IPS-18c (cell line): ENCODE results near the gene ITPKB.

Source experiments
- H3K4me3 ChIP-seq: 2 replicates; pipeline ENCODE4 v1.7.0; 2013; ENCODE audit warnings: low read depth, mild to moderate bottlenecking, low read length, moderate library complexity; ENCODE audit not compliant: insufficient read depth
- H3K9me3 ChIP-seq: one replicate; pipeline ENCODE4 v1.6.1; 2013; ENCODE audit warnings: mild to moderate bottlenecking, low read length, moderate library complexity; ENCODE audit not compliant: control insufficient read depth, insufficient read depth

Gene ITPKB

DNA sequence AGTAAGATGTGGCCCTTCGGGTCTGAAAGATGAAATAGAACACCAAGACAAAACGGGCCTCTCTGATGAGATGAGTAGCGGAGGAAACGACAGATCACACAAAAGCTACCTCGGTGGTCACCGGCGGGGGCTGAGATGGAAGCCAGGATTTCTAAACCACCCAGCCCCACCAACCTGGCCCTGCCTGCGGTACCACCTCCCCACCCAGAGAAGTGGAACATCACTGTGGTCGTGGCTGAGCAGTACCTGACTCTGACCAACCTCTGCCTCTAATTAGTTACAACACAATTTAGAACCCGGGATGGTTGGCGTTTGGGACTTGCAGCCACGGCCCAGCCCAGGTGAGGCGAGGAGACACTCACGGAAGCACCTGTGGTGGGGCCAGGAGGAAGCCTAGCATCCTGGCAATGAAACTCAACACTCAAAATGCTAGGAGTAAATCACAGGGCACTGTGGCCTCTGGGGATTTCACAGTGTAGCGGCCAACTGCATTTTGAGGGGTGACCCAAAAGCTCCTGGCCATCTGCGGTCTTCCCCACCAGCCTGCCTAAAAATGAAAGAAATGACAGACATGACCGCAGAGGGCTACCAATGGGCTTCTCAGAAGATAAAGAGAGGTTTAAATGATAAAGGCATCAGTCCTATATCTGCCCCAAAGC, 73.4 kb downstream of the ITPKB start:
- Histone ChIP-seq H3K4me3 (no peak overlapping the region), H3K9me3 (no peaks in the 10 kb centered on the region)

- no peaks in the 10 kb centered on the region for H3K9me3 ChIP-seq
- no peak overlapping the region for H3K4me3 ChIP-seq
Measured at GRCh38 chr1:226664413-226665101, 74.5 kb downstream of the ITPKB start.

DNA sequence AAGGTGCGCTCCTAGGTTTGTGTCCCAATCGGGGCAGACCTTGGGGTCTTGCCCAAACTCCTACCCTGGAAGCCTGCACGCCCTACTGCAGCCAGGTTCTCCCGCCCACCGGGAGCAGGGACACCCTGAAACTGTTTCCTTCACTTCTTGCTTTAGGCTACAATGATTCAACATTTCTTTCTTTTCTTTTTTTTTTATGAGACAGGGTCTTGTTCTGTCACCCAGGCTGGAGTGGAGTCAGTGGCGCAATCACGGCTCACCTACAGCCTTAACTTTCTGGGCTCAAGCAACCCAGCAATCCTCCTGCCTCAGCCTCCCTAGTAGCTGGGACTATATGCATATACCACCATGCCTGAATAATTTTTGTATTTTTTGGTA, 75.8 kb downstream of the ITPKB start:
- H3K4me3 ChIP-seq: no peak overlapping the region
- no peaks in the 10 kb centered on the region for H3K9me3 ChIP-seq

DNA sequence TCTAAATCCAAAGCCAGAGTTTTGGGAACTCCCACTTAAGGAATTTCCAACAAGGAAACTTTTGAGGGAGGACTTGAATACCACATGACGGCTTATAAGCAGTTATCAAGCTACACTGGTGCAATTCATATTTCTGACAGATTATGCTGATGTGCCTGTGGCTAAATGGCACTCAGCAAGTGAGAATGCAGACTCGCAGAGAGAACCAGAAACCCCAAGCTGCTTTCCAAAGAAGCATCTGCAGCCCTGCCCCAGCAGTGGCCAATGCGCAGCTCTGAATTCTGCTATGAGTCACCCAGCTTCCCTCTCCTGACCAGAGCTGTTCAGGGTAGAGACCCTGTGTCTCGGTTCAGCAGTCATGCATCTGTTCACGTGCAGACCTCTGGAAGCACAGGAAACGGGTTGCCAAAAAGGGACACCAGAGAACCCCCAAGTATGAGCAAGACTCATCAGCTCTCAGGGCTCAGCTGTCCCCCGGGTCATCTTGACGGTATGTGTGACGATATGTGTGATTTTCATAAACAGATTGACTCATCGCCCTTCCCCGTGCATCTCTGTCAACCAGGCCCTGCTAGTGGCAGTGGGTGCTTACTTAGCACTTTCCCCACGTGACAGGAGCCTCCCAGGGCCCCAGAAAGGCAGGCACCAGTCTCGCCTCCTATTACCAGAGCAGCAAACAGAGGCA, 76.3 kb downstream of the ITPKB start:
- Histone ChIP-seq H3K4me3 (no peak overlapping the region), H3K9me3 (no peaks in the 10 kb centered on the region)

DNA sequence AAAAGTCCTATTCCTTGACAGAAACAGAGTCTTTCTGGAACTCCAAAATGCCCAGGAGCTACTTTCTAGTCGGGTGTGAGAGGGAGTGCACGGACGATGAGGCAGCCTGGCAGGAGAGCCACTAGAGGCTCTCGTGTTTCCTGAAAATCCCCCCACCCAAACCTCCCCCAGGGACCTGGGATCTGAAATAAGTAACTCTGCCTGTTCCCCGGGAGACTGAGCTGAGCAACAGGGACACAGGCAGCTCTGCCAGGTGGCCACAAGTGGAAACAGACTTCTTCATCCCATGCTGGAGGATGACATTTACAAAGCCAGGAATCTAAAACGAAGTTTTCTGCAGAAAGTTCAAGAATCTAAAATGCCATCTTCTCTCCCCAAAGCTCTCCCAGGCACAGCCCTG, 77.1 kb downstream of the ITPKB start:
- Histone ChIP-seq H3K9me3 (no peaks in the 10 kb centered on the region), H3K4me3 (no peak overlapping the region)

GRCh38 chr1:226661271-226661670, 77.8 kb downstream of the ITPKB start:
- Histone ChIP-seq H3K9me3 (no peaks in the 10 kb centered on the region), H3K4me3 (no peak overlapping the region)

- Histone ChIP-seq H3K9me3 (no peaks in the 10 kb centered on the region), H3K4me3 (no peak overlapping the region)
Measured at GRCh38 chr1:226660410-226661182, 78.5 kb downstream of the ITPKB start.

DNA sequence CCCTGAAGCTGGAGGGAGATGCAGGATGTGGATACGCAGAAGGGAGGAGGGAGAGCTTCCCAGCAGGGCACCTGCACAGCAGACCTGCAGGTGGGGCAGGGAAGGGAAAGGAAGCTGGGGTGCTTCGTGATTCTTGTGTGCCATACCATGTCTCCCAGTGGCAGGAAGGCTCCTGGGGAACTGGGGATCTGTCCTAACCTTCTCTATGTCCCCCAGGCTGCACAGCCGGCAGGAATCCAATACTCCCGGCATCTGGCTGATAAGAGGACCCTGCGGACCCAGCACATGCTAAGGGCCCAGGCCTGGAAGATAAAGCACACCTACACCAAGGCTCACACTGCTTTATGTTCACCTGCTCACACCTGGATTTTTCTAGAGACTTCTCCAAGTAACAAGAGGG, 79.4 kb downstream of the ITPKB start:
- H3K9me3 ChIP-seq: no peaks in the 10 kb centered on the region
- no peak overlapping the region for H3K4me3 ChIP-seq

DNA sequence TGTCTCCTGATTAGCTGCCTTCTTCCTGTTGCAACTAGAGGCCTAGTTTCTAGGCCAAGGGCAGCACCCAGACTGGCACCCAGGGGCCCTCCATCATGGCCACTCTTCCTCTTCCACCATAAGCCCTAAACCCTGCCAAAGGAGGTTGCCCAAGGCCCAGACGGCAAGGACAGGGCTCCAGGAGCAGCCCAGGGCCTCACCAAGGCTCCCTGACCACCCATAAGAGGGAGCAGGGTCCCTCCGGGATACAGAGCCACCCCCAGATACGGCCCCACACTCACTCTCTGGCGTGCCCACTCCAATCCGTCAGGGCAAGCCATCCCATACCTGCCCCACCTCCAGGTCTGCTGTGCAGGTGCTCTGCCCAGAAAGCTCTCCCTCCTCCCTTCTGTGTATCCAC, 79.9 kb downstream of the ITPKB start:
- H3K4me3 ChIP-seq: no peak overlapping the region
- no peaks in the 10 kb centered on the region for H3K9me3 ChIP-seq

DNA sequence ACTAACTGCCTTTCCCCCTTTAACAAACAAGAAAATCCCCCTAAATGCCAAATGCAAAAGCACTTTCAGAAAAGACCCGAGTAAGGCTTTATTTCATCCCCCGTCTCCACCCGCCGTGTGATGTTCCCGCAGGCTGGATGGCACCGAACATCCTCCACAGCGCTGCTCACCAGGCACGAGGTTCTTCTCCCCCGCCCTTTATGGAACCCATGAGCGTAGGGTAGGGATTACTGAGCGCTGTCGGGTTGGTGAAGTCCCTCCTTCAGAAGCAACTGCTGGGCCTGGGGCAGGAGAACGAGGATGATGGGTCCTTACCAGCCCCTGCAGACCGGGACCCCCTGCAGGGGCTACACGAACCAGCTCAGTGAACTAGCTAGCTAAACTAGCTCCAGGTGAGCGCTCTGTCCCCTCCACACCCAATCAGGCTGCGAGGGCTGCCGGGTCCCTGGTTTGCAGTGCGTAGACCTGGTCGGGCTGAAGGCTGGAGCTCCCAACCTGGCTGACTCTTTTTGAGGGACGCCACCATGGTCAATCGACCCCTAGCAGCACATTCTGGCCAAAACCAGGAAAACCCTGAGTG, 80.4 kb downstream of the ITPKB start:
- Histone ChIP-seq H3K4me3 (no peak overlapping the region), H3K9me3 (no peaks in the 10 kb centered on the region)

DNA sequence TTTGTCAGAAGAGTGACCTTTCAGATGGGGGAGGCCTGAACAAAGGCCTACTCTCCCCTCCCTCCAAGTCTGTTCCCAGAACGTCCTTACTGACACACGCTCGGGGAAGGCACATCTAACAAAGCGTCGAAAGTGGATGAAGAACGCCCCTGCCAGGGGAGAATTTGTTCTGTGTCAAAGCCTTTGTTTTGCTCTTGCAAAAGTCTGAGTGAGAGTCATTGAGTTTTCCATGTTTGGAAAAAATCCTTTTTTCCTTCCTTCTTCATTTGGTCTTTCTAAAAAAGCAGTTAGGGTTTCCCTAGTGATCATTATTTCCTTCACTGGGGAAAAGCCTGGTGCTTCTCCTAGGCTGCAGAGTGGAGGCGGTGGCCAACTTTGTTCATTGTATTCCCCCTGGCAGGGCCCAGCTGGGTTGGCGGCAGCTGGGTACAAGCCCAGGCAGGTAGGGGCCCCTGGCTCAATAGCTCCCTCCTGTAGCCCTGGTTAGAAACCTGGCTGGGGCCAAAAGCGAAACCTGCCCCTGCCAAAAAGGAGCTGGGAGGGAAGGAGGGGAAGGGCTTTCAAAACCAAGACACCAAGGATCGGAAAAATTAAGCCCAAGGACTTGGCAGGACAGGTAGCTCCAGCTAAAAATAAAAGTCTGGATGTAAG, 81.1 kb downstream of the ITPKB start:
- H3K9me3 ChIP-seq: no peaks in the 10 kb centered on the region
- H3K4me3 ChIP-seq: no peak overlapping the region

GRCh38 chr1:226656601-226657277, 82.3 kb downstream of the ITPKB start:
- Histone ChIP-seq H3K9me3 (no peaks in the 10 kb centered on the region), H3K4me3 (no peak overlapping the region)

DNA sequence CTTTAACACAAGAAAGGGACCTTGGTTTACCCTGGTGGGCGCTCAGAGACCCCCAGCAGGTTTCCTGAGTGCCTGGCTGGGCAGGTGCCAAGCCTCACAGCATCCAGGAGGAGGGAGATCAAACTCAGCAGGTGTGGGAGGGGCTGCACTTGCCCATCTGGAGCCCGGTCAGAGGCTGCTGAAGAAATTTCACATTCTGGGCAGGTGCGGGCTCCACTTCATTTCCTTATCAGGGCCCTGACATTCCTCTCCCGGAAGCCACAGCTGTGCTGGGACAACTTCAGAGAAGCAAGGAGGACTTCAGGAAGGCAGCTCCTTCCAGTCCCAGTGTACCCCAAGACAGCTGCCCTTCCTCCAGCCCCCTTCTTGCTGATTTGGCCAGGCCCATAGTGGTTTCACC, 82.9 kb downstream of the ITPKB start:
- H3K4me3 ChIP-seq: no peak overlapping the region
- H3K9me3 ChIP-seq: no peaks in the 10 kb centered on the region

DNA sequence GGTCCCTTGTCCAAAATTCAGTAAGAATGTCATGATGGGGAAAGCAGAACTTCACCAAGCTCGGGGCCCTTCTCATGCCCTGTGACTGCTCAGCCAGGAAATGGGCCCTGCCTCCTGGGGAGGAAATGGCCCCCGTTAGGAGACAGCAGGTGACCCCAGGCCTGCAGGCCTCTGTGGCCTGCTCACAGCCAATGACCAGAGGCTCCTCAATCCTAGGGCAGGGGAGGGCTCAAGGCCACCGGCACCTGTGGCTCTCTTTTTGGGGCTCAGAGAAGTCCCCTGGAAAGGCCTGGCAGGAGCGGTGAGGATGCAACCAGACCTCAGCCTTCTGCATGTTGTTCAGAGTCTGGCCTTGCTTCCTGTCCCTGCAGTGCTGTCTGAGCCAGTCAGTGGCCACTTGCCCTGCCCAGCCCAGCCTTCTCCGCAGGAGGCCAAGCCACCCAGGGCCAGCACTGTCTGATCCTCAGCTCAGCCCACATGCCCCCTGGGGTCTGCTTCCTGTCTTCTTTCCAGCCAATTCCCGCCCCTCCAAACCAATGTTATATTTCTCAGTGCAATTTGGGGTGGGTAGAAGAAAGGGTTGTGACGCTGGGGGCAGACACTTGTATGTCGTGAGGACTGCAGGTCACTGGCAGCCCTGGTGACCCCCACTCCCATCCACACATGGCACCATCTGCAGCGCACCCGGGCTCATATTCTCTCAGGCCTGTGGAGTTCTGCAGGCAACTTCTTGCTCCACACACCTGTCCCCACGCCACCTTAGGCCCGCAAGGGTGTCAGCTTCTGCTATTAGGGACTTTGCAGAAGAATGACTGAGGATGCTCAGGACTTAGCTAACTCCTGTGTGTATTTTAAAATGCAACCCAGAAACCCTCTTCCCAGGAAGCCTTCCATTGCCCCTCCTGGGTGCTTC, 83.6 kb downstream of the ITPKB start:
- H3K4me3 ChIP-seq: no peak overlapping the region
- no peaks in the 10 kb centered on the region for H3K9me3 ChIP-seq

DNA sequence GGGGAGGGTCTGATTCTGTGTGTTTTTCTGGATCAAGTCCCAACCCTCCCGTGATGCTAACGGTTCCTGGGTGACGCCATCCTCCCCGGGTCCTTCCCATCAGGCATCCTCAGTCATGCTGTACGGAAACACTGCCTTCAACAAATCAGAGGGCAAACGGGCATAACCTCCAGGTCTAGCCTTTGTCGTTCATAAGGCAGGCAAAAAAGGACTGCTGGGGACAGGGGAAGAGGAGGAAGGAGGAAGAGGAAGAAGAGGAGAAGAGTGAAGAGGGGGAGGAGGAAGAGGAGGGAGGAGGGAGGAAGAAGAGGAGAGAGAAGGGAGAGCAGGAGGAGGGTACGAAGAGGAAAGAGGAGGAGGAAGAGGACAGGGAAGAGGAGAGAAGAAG, 84.4 kb downstream of the ITPKB start:
- no peak overlapping the region for H3K4me3 ChIP-seq
- H3K9me3 ChIP-seq: no peaks in the 10 kb centered on the region
